HG03175 (cell line): Measurements from ENCODE around the gene CTNND2.

Experiments
- ATAC-seq: cut with Tn5 transposase; IDR thresholded peaks from one replicate; pipeline ENCODE4 v1.9.1; 2021; ENCODE audit warnings: mild to moderate bottlenecking, moderate library complexity; ENCODE audit not compliant: unreplicated experiment

CTNND2 gene

GRCh38 chr5:11397549-11397948 is 506.7 kb downstream of the CTNND2 start:
- ATAC-seq: no peak

GRCh38 chr5:11396917-11397316 is 507.3 kb downstream of the CTNND2 start:
- ATAC-seq: no peak

GRCh38 chr5:11394933-11395332 is 509.3 kb downstream of the CTNND2 start:
- ATAC-seq: no peak

GRCh38 chr5:11390291-11390767 is 513.9 kb downstream of the CTNND2 start:
- no peak for ATAC-seq

- ATAC-seq: no peak
These were observed 516.9 kb downstream of the CTNND2 start for GRCh38 chr5:11387382-11387781.

GRCh38 chr5:11386398-11386797 is 517.8 kb downstream of the CTNND2 start:
- no peak for ATAC-seq

GRCh38 chr5:11385901-11386293 is 518.3 kb downstream of the CTNND2 start:
- ATAC-seq: no peak

- ATAC-seq: no peak
These were observed 518.9 kb downstream of the CTNND2 start for GRCh38 chr5:11385251-11385900.

- no peak for ATAC-seq
These were observed 519.6 kb downstream of the CTNND2 start for GRCh38 chr5:11384441-11385250.

GRCh38 chr5:11383506-11384095 is 520.6 kb downstream of the CTNND2 start:
- ATAC-seq: no peak

- no peak for ATAC-seq
These were observed 525.8 kb downstream of the CTNND2 start for GRCh38 chr5:11378461-11378860.

- ATAC-seq: no peak
These were observed 526.4 kb downstream of the CTNND2 start for GRCh38 chr5:11377896-11378295.

- ATAC-seq: no peak
These were observed 532.1 kb downstream of the CTNND2 start for GRCh38 chr5:11372191-11372590.

GRCh38 chr5:11371021-11371420 is 533.2 kb downstream of the CTNND2 start:
- ATAC-seq: no peak

GRCh38 chr5:11364531-11364930 is 539.7 kb downstream of the CTNND2 start:
- no peak for ATAC-seq

GRCh38 chr5:11363631-11364178 is 540.5 kb downstream of the CTNND2 start:
- ATAC-seq: no peak

GRCh38 chr5:11361768-11362167 is 542.5 kb downstream of the CTNND2 start:
- ATAC-seq: no peak

GRCh38 chr5:11357928-11358327 is 546.3 kb downstream of the CTNND2 start:
- no peak for ATAC-seq

GRCh38 chr5:11355491-11355890 is 548.8 kb downstream of the CTNND2 start:
- ATAC-seq: no peak

- no peak for ATAC-seq
These were observed 557.9 kb downstream of the CTNND2 start for GRCh38 chr5:11346336-11346735.

GRCh38 chr5:11335881-11336760 is 568.1 kb downstream of the CTNND2 start:
- ATAC-seq: no peak
